ENCODE measurements around the gene ITPK1.

The ITPK1 gene

DNA sequence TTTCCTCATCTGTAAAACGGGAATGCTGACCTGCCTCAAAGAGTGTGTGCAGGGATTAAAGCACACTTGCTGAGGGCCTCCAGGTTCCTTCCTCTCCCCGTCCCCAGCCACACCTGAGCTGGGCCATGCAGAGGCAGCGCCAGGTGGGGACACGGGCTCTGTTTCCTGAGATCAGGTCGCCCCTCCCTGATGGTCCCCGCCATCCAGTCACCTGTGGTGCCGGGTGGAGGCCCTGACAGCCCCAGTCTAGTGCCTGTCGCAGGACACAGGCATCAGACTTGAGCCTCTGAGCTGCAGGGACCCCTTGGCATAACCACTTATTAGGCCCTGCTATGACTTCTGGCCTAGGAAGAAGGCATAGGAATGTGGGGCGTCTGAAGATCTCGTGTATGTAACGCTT, 180.3 kb downstream of the ITPK1 start:
- no peak for DNase-seq (ENCODE audit: low read depth, low spot score)
- no peak overlapping the region for H3K4me3 ChIP-seq (ENCODE audit: low read depth, low read length)
- in situ Hi-C loops (cut with HindIII; ENCODE audit: low sequenced_read_pairs), result no loop called here
- TF ChIP-seq, protein P1, sequence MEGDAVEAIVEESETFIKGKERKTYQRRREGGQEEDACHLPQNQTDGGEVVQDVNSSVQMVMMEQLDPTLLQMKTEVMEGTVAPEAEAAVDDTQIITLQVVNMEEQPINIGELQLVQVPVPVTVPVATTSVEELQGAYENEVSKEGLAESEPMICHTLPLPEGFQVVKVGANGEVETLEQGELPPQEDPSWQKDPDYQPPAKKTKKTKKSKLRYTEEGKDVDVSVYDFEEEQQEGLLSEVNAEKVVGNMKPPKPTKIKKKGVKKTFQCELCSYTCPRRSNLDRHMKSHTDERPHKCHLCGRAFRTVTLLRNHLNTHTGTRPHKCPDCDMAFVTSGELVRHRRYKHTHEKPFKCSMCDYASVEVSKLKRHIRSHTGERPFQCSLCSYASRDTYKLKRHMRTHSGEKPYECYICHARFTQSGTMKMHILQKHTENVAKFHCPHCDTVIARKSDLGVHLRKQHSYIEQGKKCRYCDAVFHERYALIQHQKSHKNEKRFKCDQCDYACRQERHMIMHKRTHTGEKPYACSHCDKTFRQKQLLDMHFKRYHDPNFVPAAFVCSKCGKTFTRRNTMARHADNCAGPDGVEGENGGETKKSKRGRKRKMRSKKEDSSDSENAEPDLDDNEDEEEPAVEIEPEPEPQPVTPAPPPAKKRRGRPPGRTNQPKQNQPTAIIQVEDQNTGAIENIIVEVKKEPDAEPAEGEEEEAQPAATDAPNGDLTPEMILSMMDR (IDR thresholded peaks at IDR 0.05; ENCODE audit: low read depth, low read length), result no peak

DNA sequence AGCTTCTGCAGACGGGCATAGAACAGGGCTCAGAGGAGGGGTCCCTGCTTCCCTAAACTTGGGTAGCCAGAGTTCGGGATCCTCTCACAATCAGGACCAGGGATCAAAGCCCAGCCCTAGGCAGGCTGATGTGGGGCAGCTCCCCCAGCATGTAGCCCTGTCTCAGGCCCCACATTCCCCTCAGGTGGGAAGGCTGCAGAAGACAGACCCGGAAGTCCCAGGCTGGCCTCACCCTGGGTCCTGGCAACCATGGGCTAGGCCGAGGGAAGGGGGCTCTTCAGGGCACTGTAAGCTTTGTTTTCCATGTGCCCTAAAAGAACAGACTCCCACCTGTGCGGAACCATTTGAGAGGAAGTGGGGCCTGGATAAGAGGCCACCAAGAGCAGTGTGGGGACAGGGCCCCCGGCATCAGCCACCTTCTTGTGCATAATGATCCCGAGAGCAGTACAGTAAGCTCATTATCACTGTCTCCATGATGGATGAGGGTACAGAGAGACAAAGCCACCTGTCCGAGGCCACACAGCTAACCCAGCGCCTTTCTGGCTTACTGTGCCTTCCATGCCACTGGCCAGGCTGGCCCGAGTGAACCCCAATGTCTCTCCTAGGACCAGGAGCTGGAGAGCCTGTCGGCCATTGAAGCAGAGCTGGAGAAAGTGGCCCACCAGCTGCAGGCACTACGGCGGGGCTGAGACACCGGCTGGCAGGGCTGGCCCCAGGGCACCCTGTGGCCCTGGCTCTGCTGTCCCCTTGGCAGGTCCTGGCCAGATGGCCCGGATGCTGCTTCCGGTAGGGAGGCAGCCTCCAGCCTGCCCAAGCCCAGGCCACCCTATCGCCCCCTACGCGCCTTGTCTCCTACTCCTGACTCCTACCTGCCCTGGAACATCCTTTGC, 181.3 kb downstream of the ITPK1 start:
- no peak for DNase-seq (ENCODE audit: low read depth, low spot score)
- H3K4me3 ChIP-seq (ENCODE audit: low read depth, low read length), result no peak overlapping the region
- TF ChIP-seq, protein P1 (IDR thresholded peaks at IDR 0.05; ENCODE audit: low read depth, low read length), result no peak
- in situ Hi-C loops (cut with HindIII; ENCODE audit: low sequenced_read_pairs), result no loop called here

DNA sequence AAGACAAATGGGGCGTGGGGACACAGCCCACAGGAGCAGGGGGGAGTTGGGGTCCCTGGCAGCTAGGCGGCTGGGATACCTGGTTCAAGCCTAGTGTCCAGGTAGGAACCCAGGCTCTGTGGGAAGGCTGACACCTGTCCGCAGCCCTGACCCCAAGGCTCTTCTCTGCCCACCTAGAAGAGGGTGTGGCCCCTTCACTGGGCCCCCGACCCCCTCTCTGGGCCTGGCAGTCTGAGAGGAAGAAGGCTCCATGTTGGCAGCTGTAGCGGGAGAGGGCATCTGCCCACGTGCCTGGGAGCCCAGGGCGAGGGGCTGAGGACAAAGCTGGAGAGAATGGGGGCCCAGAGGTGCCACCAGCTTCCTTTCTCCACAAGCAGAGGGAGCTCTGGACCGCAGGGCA, 182.2 kb downstream of the ITPK1 start:
- TF ChIP-seq, protein P1 (IDR thresholded peaks at IDR 0.05; ENCODE audit: low read depth, low read length), result no peak
- in situ Hi-C loops (cut with HindIII; ENCODE audit: low sequenced_read_pairs), result no loop called here
- no peak overlapping the region for H3K4me3 ChIP-seq (ENCODE audit: low read depth, low read length)
- DNase-seq (ENCODE audit: low read depth, low spot score), result no peak

DNA sequence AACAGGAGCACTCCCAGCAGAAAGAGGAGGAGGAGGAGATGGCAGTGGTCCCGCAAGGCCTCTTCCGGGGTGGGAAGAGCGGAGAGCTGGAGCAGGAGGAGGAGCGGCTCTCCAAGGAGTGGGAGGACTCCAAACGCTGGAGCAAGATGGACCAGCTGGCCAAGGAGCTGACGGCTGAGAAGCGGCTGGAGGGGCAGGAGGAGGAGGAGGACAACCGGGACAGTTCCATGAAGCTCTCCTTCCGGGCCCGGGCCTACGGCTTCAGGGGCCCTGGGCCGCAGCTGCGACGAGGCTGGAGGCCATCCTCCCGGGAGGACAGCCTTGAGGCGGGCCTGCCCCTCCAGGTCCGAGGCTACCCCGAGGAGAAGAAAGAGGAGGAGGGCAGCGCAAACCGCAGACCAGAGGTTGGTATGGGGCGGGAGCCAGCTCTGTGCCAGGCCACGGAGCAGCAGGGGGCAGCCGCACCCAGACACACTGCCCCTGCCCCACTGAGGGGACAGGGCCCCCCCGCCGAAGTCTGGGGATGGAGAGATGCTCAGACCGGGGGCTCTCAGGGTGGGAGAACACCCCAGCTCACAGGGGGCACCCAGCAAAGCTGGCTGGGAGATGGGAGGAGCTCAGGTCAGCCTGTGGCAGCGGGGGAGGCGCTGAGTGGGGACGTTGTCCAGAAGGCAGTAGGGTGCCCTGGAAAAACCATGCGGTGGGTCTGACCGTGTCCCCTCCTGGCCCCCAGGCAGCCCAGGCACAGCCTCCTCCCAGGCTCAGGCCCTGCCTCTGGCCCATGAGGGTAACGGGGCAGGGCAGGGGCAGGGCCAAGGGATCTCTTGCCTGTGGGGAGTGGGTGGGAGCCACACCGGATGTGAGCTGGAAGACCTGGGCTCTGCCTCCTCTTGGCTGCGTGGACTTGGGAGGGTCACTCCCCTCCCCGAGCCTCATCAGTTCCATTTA, 183.0 kb downstream of the ITPK1 start:
- TF ChIP-seq, protein P1 (IDR thresholded peaks at IDR 0.05; ENCODE audit: low read depth, low read length), result no peak
- in situ Hi-C loops (cut with HindIII; ENCODE audit: low sequenced_read_pairs), result no loop called here
- H3K4me3 ChIP-seq (ENCODE audit: low read depth, low read length), result no peak overlapping the region
- no peak for DNase-seq (ENCODE audit: low read depth, low spot score)

DNA sequence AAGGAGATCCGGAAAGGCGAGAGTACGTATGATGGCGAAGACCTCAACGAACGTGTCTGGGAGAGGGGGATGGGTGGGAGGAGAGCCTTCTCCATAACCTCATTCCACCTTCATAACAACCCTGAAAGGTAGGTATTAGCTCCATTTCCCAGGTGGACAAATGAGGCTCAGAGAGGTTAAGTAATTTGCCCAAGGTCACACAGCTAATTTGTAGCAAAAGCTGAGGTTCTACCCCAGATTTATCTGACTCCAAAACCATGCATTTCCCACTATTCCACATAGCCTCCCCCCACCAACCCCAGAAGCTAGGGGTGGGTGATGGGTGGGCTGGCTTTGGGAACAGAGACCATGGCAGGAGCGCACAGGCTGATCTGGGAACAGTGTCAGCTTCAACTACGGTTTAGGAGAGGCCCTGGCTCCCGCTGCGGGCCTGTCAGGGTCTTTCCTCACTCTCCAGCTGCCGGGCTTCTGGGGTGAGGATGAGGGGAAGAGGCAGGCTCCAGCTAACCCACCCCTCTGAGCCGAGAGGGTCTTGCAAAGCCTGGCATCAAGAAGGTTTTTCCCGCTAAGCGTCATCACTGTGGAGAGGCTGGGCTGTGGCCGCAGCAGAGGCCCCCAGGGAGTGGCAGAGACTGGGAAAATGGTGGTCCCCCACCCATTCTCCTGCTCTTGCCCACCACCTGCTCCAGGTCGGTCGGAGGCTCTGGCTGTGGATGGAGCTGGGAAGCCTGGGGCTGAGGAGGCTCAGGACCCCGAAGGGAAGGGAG, 183.9 kb downstream of the ITPK1 start:
- DNase-seq (ENCODE audit: low read depth, low spot score), result no peak
- no peak overlapping the region for H3K4me3 ChIP-seq (ENCODE audit: low read depth, low read length)
- TF ChIP-seq, protein P1 (IDR thresholded peaks at IDR 0.05; ENCODE audit: low read depth, low read length), result no peak
- in situ Hi-C loops (cut with HindIII; ENCODE audit: low sequenced_read_pairs), result no loop called here
